KMS-11 (cell line): ENCODE results near the gene IPO4.

Experiments
- H2AFZ ChIP-seq: fragments of 200-600 bp; sonication (generic); 2 replicates; pipeline ENCODE4 v1.6.1; 2016; ENCODE audit warnings: antibody characterized with exemption, mixed run types, low read depth
- H3K27ac ChIP-seq: fragments of 200-600 bp; sonication (generic); 2 replicates; pipeline ENCODE4 v1.6.1; 2016; ENCODE audit warnings: mild to moderate bottlenecking, mixed run types
- H3K27me3 ChIP-seq: fragments of 200-600 bp; sonication (generic); 2 replicates; pipeline ENCODE4 v1.6.1; 2017; ENCODE audit warnings: mild to moderate bottlenecking, low read depth, mixed run types, moderate library complexity; ENCODE audit not compliant: insufficient read depth
- H3K36me3 ChIP-seq: fragments of 200-600 bp; sonication (generic); 2 replicates; pipeline ENCODE4 v1.6.1; 2017; ENCODE audit warnings: mild to moderate bottlenecking, mixed run types; ENCODE audit not compliant: insufficient read depth
- H3K4me1 ChIP-seq: fragments of 200-600 bp; sonication (generic); 2 replicates; pipeline ENCODE4 v1.6.1; 2016; ENCODE audit warnings: mild to moderate bottlenecking, low read depth, mixed run types; ENCODE audit not compliant: poor library complexity, severe bottlenecking
- H3K4me2 ChIP-seq: fragments of 200-600 bp; sonication (generic); 2 replicates; pipeline ENCODE4 v1.7.0; 2016; ENCODE audit warnings: mild to moderate bottlenecking, mixed run types
- H3K4me3 ChIP-seq: fragments of 200-600 bp; sonication (generic); IDR thresholded peaks from 2 replicates; pipeline ENCODE4 v1.6.1; 2017; ENCODE audit warnings: low read depth, low read length, mixed read lengths; ENCODE audit not compliant: insufficient read depth
- H3K79me2 ChIP-seq: fragments of 200-600 bp; sonication (generic); 2 replicates; pipeline ENCODE4 v1.6.1; 2016; ENCODE audit warnings: low read depth, mixed run types; ENCODE audit not compliant: insufficient read depth
- H3K9ac ChIP-seq: fragments of 200-600 bp; sonication (generic); 2 replicates; pipeline ENCODE4 v1.6.1; 2016; ENCODE audit warnings: mild to moderate bottlenecking, mixed run types
- H4K20me1 ChIP-seq: fragments of 200-600 bp; sonication (generic); 2 replicates; pipeline ENCODE4 v1.6.1; 2016; ENCODE audit warnings: mild to moderate bottlenecking, mixed run types; ENCODE audit not compliant: insufficient read depth
- CTCF ChIP-seq: fragments of 200-600 bp; sonication (generic); conservative IDR thresholded peaks from 2 replicates; pipeline ENCODE4 v1.6.1; 2017; ENCODE audit warnings: low read depth, mild to moderate bottlenecking, antibody characterized with exemption, low read length, moderate library complexity, mixed read lengths

IPO4 gene

GRCh38 chr14:24192933-24193332 is 4.3 kb upstream of the IPO4 start:
- no peak overlapping the region for H2AFZ ChIP-seq
- no peak overlapping the region for H3K27ac ChIP-seq
- H3K36me3 ChIP-seq, result no peaks in the 10 kb centered on the region
- no peak overlapping the region for H3K4me3 ChIP-seq
- no peaks in the 10 kb centered on the region for H4K20me1 ChIP-seq
- no peak for TF ChIP-seq CTCF
- H3K79me2 ChIP-seq, result no peaks in the 10 kb centered on the region; the same call in 1 of the 2 replicates
- H3K27me3 ChIP-seq, result no peaks in the 10 kb centered on the region
- H3K4me2 ChIP-seq, result no peak overlapping the region
- peaks cover 15% of the 10 kb centered on the region for H3K4me1 ChIP-seq
- H3K9ac ChIP-seq, result no peak overlapping the region

- Histone ChIP-seq H4K20me1 (no peaks in the 10 kb centered on the region), H3K27me3 (no peaks in the 10 kb centered on the region), H2AFZ (no peak overlapping the region), H3K4me2 (no peak overlapping the region), H3K79me2 (peaks cover 7% of the 10 kb centered on the region; the same call in 1 of the 2 replicates), H3K27ac (no peak overlapping the region), H3K36me3 (no peaks in the 10 kb centered on the region), H3K4me3 (no peak overlapping the region), H3K4me1 (peaks cover 23% of the 10 kb centered on the region), H3K9ac (no peak overlapping the region)
- TF ChIP-seq CTCF, result no peak
Observed at GRCh38 chr14:24190416-24190815, 1.8 kb upstream of the IPO4 start.

GRCh38 chr14:24189460-24189859 is 844 bp upstream of the IPO4 start:
- H3K36me3 ChIP-seq, result no peaks in the 10 kb centered on the region
- H3K27me3 ChIP-seq, result no peaks in the 10 kb centered on the region
- no peak for TF ChIP-seq CTCF
- no peak overlapping the region for H3K27ac ChIP-seq
- H4K20me1 ChIP-seq, result no peaks in the 10 kb centered on the region
- H3K4me2 ChIP-seq, result peak overlapping the region; percentile 60
- H2AFZ ChIP-seq, result no peak overlapping the region
- H3K79me2 ChIP-seq, result peaks cover 7% of the 10 kb centered on the region; the same call in 1 of the 2 replicates
- peaks cover 20% of the 10 kb centered on the region for H3K4me1 ChIP-seq
- no peak overlapping the region for H3K9ac ChIP-seq
- no peak overlapping the region for H3K4me3 ChIP-seq

- H3K4me3 ChIP-seq, result no peak overlapping the region
- H3K4me2 ChIP-seq, result peak overlapping the region; percentile 60
- no peaks in the 10 kb centered on the region for H3K36me3 ChIP-seq
- peaks cover 15% of the 10 kb centered on the region for H3K4me1 ChIP-seq
- H2AFZ ChIP-seq, result peak overlapping the region; percentile 36; the same call in 1 of the 2 replicates
- H3K79me2 ChIP-seq, result peaks cover 7% of the 10 kb centered on the region; the same call in 1 of the 2 replicates
- H4K20me1 ChIP-seq, result no peaks in the 10 kb centered on the region
- H3K27ac ChIP-seq, result no peak overlapping the region
- no peaks in the 10 kb centered on the region for H3K27me3 ChIP-seq
- no peak overlapping the region for H3K9ac ChIP-seq
- TF ChIP-seq CTCF, result no peak
Observed at GRCh38 chr14:24189059-24189375, 401 bp upstream of the IPO4 start.
